Stimulated activated CD8-positive, alpha-beta memory T cell treated with anti-CD3 and anti-CD28 coated beads, Interleukin-2, amount 100 ng/mL, for 48 hours (primary cell): ENCODE data around the gene SCUBE1.
A peak's percentile ranks its signal among the peaks of the same experiment; 100 is the strongest.

Experiments
- DNase-seq, 2 donors: peaks; one replicate each; pipeline ENCODE4 v3.0.0-alpha.2; 2020; ENCODE audit warnings: low read depth in 2 of 2

The SCUBE1 gene

DNA sequence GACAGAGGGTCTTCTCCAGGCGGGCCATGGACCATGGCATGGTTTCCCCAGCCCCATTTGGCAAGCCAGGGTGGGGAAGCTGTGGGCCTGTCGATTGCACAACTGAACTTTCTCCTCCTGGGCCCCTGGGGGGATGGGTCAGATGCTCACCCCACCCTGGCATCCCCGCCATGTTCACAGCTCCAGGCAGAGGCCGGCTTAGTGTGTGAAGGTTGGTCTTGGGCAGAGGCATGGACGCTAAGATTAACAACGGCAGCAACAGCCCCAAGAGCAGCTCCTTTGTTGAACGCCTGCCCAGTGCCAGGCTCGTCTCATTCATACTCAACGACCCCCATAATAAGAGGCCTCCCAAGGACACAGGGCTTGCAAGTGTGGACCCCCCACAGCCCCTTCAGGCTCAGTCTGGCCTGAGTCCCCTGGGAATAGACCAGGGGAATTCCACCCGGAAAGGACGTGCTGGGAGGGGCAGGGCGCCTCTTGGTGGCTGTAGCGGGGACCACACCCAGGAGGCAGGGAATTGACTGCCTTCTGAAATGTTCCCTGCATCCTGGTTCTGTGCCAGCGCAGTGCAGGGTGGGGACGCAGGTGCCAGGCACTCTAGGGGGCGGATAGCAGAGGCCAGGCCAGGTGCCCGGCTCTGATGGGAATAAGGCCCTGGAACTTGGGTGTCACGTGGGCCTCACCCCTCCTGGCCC, 183.5 kb downstream of the SCUBE1 start:
- no peak for DNase-seq

DNA sequence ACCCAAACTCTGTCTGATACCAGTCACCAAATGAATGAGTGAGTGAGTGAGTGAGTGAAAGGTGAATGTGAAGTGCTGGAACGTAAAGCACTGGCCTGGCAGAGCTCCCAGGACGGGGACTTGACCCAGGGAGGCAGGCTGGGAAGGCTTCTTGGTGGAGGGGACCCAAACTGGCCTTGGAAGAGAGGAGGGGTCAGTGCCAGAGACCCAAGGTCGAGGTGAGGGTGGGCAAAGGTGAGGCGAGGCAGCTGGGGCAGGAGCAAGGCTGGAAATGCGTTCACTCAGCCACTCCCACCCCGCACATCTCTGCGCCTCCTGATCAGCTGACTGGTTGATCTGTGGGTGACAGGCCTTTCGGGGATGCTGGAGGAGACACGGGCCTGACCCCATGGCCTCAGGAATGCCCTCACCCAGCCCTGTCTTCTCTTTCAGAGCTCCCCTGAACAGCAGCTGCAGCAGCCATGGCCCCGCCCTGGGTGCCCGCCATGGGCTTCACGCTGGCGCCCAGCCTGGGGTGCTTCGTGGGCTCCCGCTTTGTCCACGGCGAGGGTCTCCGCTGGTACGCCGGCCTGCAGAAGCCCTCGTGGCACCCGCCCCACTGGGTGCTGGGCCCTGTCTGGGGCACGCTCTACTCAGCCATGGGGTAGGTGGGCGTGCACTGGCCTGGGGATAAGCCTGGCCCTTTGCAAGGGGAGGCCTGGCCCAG, 184.2 kb downstream of the SCUBE1 start:
- DNase-seq = no peak

GRCh38 chr22:43157874-43158546, 185.2 kb downstream of the SCUBE1 start:
- no peak for DNase-seq

- no peak for DNase-seq
Measured at GRCh38 chr22:43156413-43156812, 186.8 kb downstream of the SCUBE1 start.

GRCh38 chr22:43155789-43156188, 187.4 kb downstream of the SCUBE1 start:
- no peak for DNase-seq

GRCh38 chr22:43154887-43155536, 188.2 kb downstream of the SCUBE1 start:
- no peak for DNase-seq

DNA sequence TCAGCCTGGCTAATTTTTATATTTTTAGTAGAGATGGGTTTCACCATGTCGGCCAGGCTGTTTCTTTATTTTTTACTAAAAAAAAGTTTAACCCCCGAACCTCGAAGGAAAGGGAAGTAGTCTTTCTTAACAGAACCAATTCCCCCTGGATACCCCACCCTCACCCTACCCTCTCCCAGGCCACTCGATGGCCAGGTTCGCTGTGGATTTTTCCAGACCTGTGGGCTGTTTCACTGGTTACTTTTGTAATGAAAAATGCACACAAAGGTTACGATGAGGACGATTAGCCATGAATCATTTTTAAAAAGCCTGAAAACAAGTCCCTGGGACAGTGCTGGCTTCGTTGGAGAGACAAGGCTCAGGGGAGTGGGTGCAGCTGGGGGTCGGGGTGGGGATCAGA, 189.3 kb downstream of the SCUBE1 start:
- no peak for DNase-seq

GRCh38 chr22:43152357-43153071, 190.7 kb downstream of the SCUBE1 start:
- peak; percentile 28 to 33 for DNase-seq

GRCh38 chr22:43152003-43152356, 191.2 kb downstream of the SCUBE1 start:
- no peak for DNase-seq

DNA sequence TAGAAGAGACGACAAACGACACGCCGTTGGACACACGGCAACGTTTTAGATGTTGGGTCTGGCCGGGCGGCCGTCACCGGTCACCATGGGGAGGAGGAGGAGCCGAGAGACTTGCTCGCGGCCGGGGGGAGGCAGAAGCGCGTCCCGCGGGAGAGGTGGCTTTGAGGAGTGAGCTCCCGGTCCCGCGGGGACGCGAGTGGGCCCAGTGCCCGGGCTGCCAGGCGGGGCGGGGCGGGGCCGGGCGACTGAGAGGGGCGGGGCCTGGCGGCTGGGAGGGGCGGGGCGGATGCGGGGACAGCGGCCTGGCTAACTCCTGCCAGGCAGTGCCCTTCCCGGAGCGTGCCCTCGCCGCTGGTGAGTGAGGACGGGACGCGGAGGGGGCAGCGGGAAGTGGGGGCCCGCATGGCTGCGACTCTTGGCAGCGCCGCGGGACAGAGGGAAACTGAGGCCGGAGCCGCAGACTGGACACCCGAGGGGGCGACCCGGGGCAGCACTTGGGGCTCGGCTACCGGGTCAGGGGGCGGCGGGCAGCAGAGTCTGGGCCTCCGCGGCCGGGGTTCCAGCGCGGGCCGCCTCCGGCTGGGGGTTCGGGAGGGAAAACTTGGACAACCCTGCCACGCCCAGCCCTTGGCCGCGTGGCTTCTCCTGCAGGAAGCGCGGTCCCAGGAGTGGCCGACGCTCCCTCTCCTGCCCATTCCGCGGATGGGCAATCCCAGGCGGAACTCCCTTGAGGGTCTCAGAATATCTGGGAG, 191.7 kb downstream of the SCUBE1 start, which contains the start of gene TSPO:
Gene TSPO, plus strand, starts transcription at position 309 of the 752 bp plus-strand sequence. CDS start 7,680 bp downstream, outside the sequence.
- DNase-seq = peak; percentile 53 to 54

DNA sequence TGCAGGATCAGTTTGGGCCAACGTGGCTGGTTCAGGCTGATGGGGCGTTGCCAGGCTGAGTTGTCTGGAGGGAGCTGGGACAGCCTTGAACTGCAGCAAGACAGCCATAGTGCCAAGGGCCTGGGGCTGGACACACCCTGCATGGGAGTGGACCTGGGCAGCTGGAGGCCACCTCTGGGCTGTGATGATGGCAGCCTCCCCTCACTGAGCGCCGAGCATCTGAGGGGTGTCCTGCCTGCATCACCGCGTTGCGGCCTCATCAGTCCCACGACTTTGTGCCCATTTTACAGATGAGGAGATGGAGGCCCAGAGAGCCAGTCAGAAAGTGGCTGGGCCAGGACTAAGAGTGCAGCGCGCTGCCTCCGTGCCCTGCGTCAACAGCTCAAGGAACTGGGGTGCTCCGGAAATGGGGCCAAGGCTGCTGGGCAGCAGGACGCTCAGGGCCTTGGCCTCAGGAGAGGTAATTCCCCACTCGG, 192.4 kb downstream of the SCUBE1 start:
- DNase-seq = no peak

GRCh38 chr22:43148581-43148980, 194.6 kb downstream of the SCUBE1 start:
- no peak for DNase-seq

DNA sequence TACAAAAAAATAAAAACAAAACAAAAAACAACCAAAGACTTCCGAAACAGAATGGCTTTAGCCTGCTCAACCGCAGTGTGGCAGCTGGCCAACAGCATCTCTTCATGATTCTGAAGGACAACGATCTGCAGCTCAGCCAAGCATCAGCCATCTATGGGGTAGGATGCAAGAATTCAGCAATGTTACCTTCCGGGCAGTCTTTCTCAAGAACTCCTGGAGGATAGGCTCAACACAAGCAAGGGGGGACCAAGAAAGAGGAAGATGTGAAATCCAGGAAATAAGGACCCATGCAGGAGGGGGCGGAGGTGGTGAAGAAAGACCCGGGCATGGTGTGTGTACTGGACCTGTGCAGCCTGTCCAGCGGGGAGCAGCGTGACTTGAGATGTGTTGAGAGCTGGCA, 195.4 kb downstream of the SCUBE1 start:
- DNase-seq = no peak
